ENCODE results near the gene BICD2. TPM values are rescaled to one million over a fixed set of nuclear protein-coding genes. Genes with fewer than 3 reads are reported as not detected.

Gene BICD2
- total RNA-seq, 4 donors from 2014 or later: 42.3 to 75.3 (median 51.8) TPM

DNA sequence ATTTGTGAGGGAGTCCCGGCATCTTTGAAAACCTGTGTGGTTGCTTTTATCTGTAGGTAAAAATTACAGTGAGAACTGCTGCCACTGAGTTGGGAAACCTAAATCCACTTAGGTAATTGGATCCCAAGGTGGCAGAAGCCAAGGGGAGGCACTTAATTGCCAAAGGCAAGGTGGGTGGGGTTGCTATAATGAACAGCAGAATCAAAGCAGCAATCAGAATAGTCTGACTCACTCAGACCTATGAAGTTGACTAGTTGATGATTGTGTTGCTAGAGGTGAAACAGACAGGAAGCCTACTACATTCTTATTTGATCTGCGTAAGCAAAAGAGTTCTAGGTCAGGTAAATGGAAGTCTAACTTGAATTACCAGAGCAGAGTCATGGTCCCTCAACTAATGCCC, 17.3 kb upstream of the BICD2 start:
- ATAC-seq: no peak
- H3K4me3 ChIP-seq: no peak overlapping the region
- H3K4me1 ChIP-seq: no peaks in the 10 kb centered on the region
- H3K36me3 ChIP-seq: no peaks in the 10 kb centered on the region
- 83 to 91% methylated on average over 1 to 2 of the region's 2 CpGs for whole genome bisulfite sequencing, 2 donors (ENCODE audit: low coverage in 1 of 2)
- TF ChIP-seq POLR2A (IDR thresholded peaks at IDR 0.05): no peak
- TF ChIP-seq EP300 (IDR thresholded peaks at IDR 0.05): no peak
- TF ChIP-seq, protein P1, sequence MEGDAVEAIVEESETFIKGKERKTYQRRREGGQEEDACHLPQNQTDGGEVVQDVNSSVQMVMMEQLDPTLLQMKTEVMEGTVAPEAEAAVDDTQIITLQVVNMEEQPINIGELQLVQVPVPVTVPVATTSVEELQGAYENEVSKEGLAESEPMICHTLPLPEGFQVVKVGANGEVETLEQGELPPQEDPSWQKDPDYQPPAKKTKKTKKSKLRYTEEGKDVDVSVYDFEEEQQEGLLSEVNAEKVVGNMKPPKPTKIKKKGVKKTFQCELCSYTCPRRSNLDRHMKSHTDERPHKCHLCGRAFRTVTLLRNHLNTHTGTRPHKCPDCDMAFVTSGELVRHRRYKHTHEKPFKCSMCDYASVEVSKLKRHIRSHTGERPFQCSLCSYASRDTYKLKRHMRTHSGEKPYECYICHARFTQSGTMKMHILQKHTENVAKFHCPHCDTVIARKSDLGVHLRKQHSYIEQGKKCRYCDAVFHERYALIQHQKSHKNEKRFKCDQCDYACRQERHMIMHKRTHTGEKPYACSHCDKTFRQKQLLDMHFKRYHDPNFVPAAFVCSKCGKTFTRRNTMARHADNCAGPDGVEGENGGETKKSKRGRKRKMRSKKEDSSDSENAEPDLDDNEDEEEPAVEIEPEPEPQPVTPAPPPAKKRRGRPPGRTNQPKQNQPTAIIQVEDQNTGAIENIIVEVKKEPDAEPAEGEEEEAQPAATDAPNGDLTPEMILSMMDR (IDR thresholded peaks at IDR 0.05): no peak
- no peak for TF ChIP-seq POLR2AphosphoS5 (IDR thresholded peaks at IDR 0.05)
- peaks cover 0 to 12% (median 0%) of the 10 kb centered on the region in 3 donors for H3K9me3 ChIP-seq
- no peaks in the 10 kb centered on the region for H3K27me3 ChIP-seq
- no peak overlapping the region for H3K27ac ChIP-seq

- no peaks in the 10 kb centered on the region for H3K4me1 ChIP-seq
- no peak overlapping the region for H3K4me3 ChIP-seq
- H3K9me3 ChIP-seq: peaks cover 0 to 4% (median 0%) of the 10 kb centered on the region in 3 donors
- ATAC-seq: no peak
- TF ChIP-seq, protein P1 (IDR thresholded peaks at IDR 0.05): no peak
- TF ChIP-seq POLR2A (IDR thresholded peaks at IDR 0.05) (no peak), EP300 (IDR thresholded peaks at IDR 0.05) (no peak), POLR2AphosphoS5 (IDR thresholded peaks at IDR 0.05) (no peak)
- H3K27ac ChIP-seq: no peak overlapping the region
- no peaks in the 10 kb centered on the region for H3K36me3 ChIP-seq
- H3K27me3 ChIP-seq: no peaks in the 10 kb centered on the region
These were observed 15.6 kb upstream of the BICD2 start for GRCh38 chr9:92780206-92780605.

DNA sequence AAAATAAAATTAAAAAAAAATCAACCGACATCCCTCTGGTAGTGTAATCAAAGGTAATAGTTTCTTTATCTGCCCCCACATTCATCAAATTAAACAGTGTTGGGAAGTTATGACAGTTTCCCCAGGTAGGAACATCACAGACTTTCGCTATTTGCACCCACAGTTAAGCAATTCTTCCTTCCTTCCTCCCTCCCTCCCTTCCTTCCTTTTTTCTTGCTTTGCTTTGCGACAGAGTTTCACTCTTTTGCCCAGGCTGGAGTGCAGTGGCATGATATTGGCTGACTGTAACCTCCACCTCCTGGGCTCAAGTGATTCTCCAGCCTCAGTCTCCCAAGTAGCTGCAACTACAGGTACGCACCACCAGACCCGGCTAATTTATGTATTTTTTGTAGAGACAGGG, 10.8 kb upstream of the BICD2 start:
- ATAC-seq: no peak
- Histone ChIP-seq H3K36me3 (no peaks in the 10 kb centered on the region), H3K4me3 (no peak overlapping the region), H3K9me3 (peaks cover 0 to 4% (median 0%) of the 10 kb centered on the region in 3 donors), H3K27me3 (no peaks in the 10 kb centered on the region), H3K4me1 (no peaks in the 10 kb centered on the region), H3K27ac (no peak overlapping the region)
- 63 to 86% methylated on average over 3 to 5 of the region's 5 CpGs for WGBS, 2 donors (ENCODE audit: low coverage in 1 of 2)
- no peak for TF ChIP-seq POLR2A (IDR thresholded peaks at IDR 0.05)
- TF ChIP-seq EP300 (IDR thresholded peaks at IDR 0.05): no peak
- TF ChIP-seq, protein P1 (IDR thresholded peaks at IDR 0.05): no peak
- no peak for TF ChIP-seq POLR2AphosphoS5 (IDR thresholded peaks at IDR 0.05)

DNA sequence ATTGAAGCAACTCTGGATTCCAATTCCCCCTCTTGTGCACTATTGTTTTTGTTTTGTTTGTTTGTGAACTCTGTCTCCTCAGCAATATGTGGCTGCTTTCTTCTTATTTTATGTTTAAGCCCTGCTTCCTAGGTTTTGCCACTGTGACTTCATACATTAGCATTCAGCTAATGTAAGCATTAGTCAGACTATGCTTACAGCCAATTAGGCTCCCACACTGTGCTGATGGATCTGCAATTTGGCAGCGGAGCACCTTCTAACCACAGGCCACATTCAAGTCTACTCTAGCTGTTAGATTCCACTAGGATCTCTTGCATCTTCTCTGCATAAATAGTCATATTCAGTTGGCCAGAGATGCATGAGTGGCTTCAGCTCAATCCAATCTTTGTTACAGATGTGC, 9.6 kb upstream of the BICD2 start:
- no peak overlapping the region for H3K27ac ChIP-seq
- H3K4me1 ChIP-seq: no peaks in the 10 kb centered on the region
- H3K27me3 ChIP-seq: no peaks in the 10 kb centered on the region
- no peak for ATAC-seq
- peaks cover 0 to 4% (median 0%) of the 10 kb centered on the region in 3 donors for H3K9me3 ChIP-seq
- TF ChIP-seq, protein P1 (IDR thresholded peaks at IDR 0.05): no peak
- no peak for TF ChIP-seq EP300 (IDR thresholded peaks at IDR 0.05)
- no peak for TF ChIP-seq POLR2AphosphoS5 (IDR thresholded peaks at IDR 0.05)
- no peak for TF ChIP-seq POLR2A (IDR thresholded peaks at IDR 0.05)
- H3K4me3 ChIP-seq: no peak overlapping the region
- WGBS, 2 donors (ENCODE audit: low coverage in 1 of 2): no CpG with 5 or more reads among the region's 1 CpG
- no peaks in the 10 kb centered on the region for H3K36me3 ChIP-seq

DNA sequence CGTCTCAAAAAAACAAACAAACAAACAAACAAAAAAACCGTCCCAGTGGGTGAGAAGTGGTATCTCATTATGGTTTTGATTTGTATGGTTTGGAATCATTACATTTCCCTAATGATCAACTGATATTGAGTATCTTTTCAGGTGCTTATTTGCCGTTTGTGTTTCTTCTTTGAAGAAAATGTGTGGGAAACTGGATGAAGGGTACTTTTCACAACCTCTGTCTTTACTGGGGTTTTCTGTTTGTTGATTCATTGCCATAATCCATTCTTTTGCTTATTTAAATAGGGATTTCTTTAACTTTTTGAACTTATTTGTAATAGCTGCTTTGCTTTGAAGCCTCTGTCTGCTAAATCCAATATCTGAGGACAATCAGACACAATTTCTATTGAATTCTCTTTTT, 9.2 kb upstream of the BICD2 start:
- Histone ChIP-seq H3K27ac (no peak overlapping the region), H3K36me3 (no peaks in the 10 kb centered on the region), H3K4me1 (no peaks in the 10 kb centered on the region), H3K9me3 (peaks cover 0 to 2% (median 0%) of the 10 kb centered on the region in 3 donors), H3K4me3 (no peak overlapping the region), H3K27me3 (no peaks in the 10 kb centered on the region)
- TF ChIP-seq, protein P1 (IDR thresholded peaks at IDR 0.05): no peak
- no peak for TF ChIP-seq POLR2AphosphoS5 (IDR thresholded peaks at IDR 0.05)
- no peak for TF ChIP-seq EP300 (IDR thresholded peaks at IDR 0.05)
- no peak for TF ChIP-seq POLR2A (IDR thresholded peaks at IDR 0.05)
- 73 to 89% methylated on average over 3 of the region's 3 CpGs for WGBS, 2 donors (ENCODE audit: low coverage in 1 of 2)
- no peak for ATAC-seq
